HG02840 (cell line): ENCODE results near the gene STAU1.
"Not testable (repeated sequence)": the region's sequence is repeated elsewhere in the genome, so short reads cannot be mapped to it uniquely, and the experiment has no call there.

ENCODE experiments used
- ATAC-seq: cut with Tn5 transposase; IDR thresholded peaks from one replicate; pipeline ENCODE4 v1.9.1; 2021; ENCODE audit warnings: mild to moderate bottlenecking, moderate library complexity, moderate number of reproducible peaks; ENCODE audit not compliant: unreplicated experiment, low FRiP score

The STAU1 gene

DNA sequence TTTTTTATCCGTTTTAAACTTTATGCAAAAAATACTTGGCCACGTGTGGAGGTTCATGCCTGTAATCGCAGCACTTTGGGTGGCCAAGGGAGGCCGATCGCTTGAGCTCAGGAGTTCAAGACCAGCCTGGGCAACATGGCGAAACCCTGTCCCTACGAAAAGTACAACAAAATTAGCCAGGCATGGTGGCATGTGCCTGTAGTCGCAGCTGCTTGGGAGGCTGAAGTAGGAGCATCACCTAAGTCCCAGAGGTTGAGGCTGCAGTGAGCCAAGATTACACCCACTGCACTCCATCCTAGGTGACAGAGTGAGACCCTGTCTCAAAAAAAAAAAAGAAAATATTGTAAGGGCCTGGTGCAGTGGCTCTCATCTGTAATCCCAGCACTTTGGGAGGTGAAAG is 97.0 kb downstream of the STAU1 start:
- ATAC-seq = no peak

GRCh38 chr20:49082295-49082694 is 105.8 kb downstream of the STAU1 start:
- not testable (repeated sequence) for ATAC-seq

DNA sequence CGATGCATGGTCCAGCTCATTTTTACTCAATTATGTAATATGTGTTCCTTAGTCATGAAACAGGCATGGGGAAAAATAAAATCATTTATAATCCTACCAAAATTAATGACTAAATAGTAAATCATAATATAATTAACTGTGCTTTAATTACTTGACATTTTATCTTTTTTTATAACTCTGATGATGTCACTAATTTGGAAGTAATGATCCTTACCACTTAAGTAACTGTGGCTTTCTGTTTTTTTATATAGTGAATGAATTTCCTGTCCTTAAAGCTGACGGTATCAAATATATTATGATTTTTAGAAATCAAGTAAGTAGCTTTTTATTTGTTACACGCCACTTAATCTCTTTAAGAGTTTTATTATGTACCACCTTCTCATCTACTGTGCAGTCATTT is 109.8 kb downstream of the STAU1 start:
- ATAC-seq = no peak

GRCh38 chr20:49074521-49074920 is 113.6 kb downstream of the STAU1 start:
- ATAC-seq = no peak
